SK-N-SH treated with all-trans-retinoic acid at 6 μM for 48 hours (cell line): Measurements from ENCODE around the gene MYH9.

ENCODE experiments used
- ATAC-seq: fragments of 200-7000 bp; cut with Tn5 transposase; 3 replicates; pipeline ENCODE4 v1.9.1; 2020; ENCODE audit warnings: mild to moderate bottlenecking, moderate library complexity
- ARNTL ChIP-seq: fragments of 450-650 bp; formaldehyde crosslinking; IDR thresholded peaks from 2 replicates; pipeline ENCODE4 v1.5.0; 2020; ENCODE audit warnings: low read depth, mild to moderate bottlenecking, moderate library complexity, borderline replicate concordance
- BACH2 ChIP-seq: fragments of 250-450 bp; sonication (Bioruptor Pico); IDR thresholded peaks from 2 replicates; pipeline ENCODE4 v1.9.0; 2021; ENCODE audit warnings: mild to moderate bottlenecking, borderline replicate concordance
- CREB5 ChIP-seq: fragments of 250-450 bp; sonication (Bioruptor Pico); IDR thresholded peaks from 2 replicates; pipeline ENCODE4 v1.5.1; 2020; ENCODE audit warnings: low read depth, mild to moderate bottlenecking, moderate library complexity
- CSDC2 ChIP-seq: fragments of 250-450 bp; sonication (Bioruptor Pico); IDR thresholded peaks from 2 replicates; pipeline ENCODE4 v1.5.0; 2020; ENCODE audit warnings: mild to moderate bottlenecking, moderate library complexity
- ESRRG ChIP-seq: fragments of 250-450 bp; sonication (Bioruptor Pico); IDR thresholded peaks from 2 replicates; pipeline ENCODE4 v1.6.1; 2021; ENCODE audit warnings: mild to moderate bottlenecking
- GLIS3 ChIP-seq: fragments of 250-450 bp; sonication (Bioruptor Pico); IDR thresholded peaks from 2 replicates; pipeline ENCODE4 v1.5.0; 2020; ENCODE audit warnings: mild to moderate bottlenecking, moderate library complexity
- ISL1 ChIP-seq: fragments of 250-450 bp; sonication (Bioruptor Pico); IDR thresholded peaks from 2 replicates; pipeline ENCODE4 v2.1.2; 2022; ENCODE audit warnings: mild to moderate bottlenecking, moderate library complexity
- OSR1 ChIP-seq: fragments of 250-450 bp; sonication (Bioruptor Pico); IDR thresholded peaks from 2 replicates; pipeline ENCODE4 v1.8.0; 2022; ENCODE audit warnings: moderate library complexity, mild to moderate bottlenecking, inconsistent platforms
- PPARA ChIP-seq: fragments of 250-450 bp; sonication (Bioruptor Pico); IDR thresholded peaks from 2 replicates; pipeline ENCODE4 v1.5.0; 2020; ENCODE audit warnings: mild to moderate bottlenecking, borderline replicate concordance
- RARB ChIP-seq: fragments of 250-450 bp; sonication (Bioruptor Pico); IDR thresholded peaks from 2 replicates; pipeline ENCODE4 v1.8.0; 2021; ENCODE audit warnings: mild to moderate bottlenecking, moderate library complexity
- SNAI2 ChIP-seq: fragments of 250-450 bp; sonication (Bioruptor Pico); IDR thresholded peaks from 2 replicates; pipeline ENCODE4 v1.5.0; 2020; ENCODE audit warnings: mild to moderate bottlenecking, moderate library complexity
- TCF4 ChIP-seq: fragments of 250-450 bp; sonication (Bioruptor Pico); IDR thresholded peaks from 2 replicates; pipeline ENCODE4 v1.8.0; 2021; ENCODE audit warnings: mild to moderate bottlenecking, moderate library complexity, borderline replicate concordance
- TOX ChIP-seq: fragments of 250-450 bp; sonication (Bioruptor Pico); IDR thresholded peaks from 2 replicates; pipeline ENCODE4 v1.8.0; 2021; ENCODE audit warnings: mild to moderate bottlenecking, moderate library complexity, borderline replicate concordance
- ZC3H10 ChIP-seq: fragments of 250-450 bp; sonication (Bioruptor Pico); IDR thresholded peaks from 2 replicates; pipeline ENCODE4 v1.5.1; 2021; ENCODE audit warnings: mild to moderate bottlenecking, moderate library complexity
- ZFP3 ChIP-seq: fragments of 250-450 bp; sonication (Bioruptor Pico); IDR thresholded peaks from 2 replicates; pipeline ENCODE4 v1.5.0; 2020; ENCODE audit warnings: mild to moderate bottlenecking, moderate library complexity
- ZFP30 ChIP-seq: fragments of 450-650 bp; formaldehyde crosslinking; IDR thresholded peaks from 2 replicates; pipeline ENCODE4 v1.5.0; 2022; ENCODE audit warnings: mild to moderate bottlenecking, moderate library complexity
- ZNF565 ChIP-seq: fragments of 450-650 bp; formaldehyde crosslinking; conservative IDR thresholded peaks from 2 replicates; pipeline ENCODE4 v1.5.0; 2020; ENCODE audit warnings: low read depth, mild to moderate bottlenecking, moderate library complexity
- ZNF70 ChIP-seq: fragments of 450-650 bp; formaldehyde crosslinking; IDR thresholded peaks from 2 replicates; pipeline ENCODE4 v1.5.0; 2020; ENCODE audit warnings: mild to moderate bottlenecking, moderate library complexity
- ZNF8 ChIP-seq: fragments of 450-650 bp; formaldehyde crosslinking; IDR thresholded peaks from 2 replicates; pipeline ENCODE4 v1.5.0; 2020; ENCODE audit warnings: mild to moderate bottlenecking, moderate library complexity
- TF ChIP-seq, protein P1 (sequence below): fragments of 250-450 bp; sonication (Bioruptor Pico); IDR thresholded peaks from 2 replicates; pipeline ENCODE4 v1.5.1; 2021; ENCODE audit warnings: mild to moderate bottlenecking, moderate library complexity
- TF ChIP-seq, protein P2 (sequence below): fragments of 250-450 bp; sonication (Bioruptor Pico); IDR thresholded peaks from 2 replicates; pipeline ENCODE4 v1.5.0; 2020; ENCODE audit warnings: mild to moderate bottlenecking, moderate library complexity
- TF ChIP-seq, protein P3 (sequence below): fragments of 250-450 bp; sonication (Bioruptor Pico); IDR thresholded peaks from 2 replicates; pipeline ENCODE4 v1.8.0; 2020; ENCODE audit warnings: mild to moderate bottlenecking, moderate library complexity, borderline replicate concordance

Gene MYH9

DNA sequence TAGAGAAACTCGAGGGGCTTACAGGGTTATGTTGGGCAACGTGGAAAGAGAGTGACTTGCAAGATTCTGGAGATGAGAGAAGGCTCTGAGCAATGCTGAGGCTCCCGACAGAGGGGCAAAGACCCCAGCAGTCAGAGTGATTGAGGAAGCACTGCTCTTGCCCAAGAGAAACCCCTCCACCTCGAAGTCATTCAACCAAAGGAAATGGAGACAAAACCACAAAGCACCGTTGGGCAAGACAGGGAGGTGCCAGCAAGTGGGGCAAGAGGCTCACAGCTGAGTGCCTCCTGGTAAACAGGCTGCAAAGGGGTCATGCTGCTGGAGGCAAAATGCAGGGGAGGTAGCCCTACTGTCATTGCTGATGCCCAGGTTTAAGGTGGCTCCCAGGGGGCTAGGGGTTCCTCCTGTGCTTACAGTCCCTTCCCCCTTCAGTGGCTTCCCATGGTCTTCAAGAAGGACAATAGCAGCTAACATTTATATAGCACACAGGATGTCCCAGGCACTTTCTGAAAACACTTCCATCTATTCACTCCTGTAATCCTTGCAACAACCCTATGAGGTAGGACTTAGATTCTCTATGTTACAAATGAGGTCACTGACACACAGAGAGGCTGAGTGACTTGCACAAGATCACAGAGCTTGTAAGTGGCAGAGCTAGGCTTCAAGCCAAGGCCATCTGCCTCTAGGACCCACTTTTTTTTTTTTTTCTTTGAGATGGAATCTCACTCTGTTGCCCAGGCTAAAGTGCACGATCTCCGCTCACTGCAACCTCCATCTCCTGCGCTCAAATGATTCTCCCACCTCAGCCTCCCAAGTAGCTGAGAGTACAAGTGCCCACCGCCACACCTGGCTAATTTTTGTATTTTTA lies 18.1 kb upstream of the MYH9 start:
- ATAC-seq, result no peak
- TF ChIP-seq ZNF8 (CRISPR knock-in tag) (no peak), RARB (CRISPR knock-in tag) (no peak), ZFP30 (CRISPR knock-in tag) (no peak), OSR1 (CRISPR knock-in tag) (no peak), TCF4 (CRISPR knock-in tag) (no peak), ISL1 (no peak), ZC3H10 (no peak), CSDC2 (CRISPR knock-in tag) (no peak), ZNF70 (no peak), GLIS3 (no peak), BACH2 (no peak), PPARA (CRISPR knock-in tag) (no peak), ZNF565 (CRISPR knock-in tag) (no peak), ZFP3 (CRISPR knock-in tag) (no peak), TOX (CRISPR knock-in tag) (no peak), ARNTL (CRISPR knock-in tag) (no peak)
- TF ChIP-seq, protein P1, sequence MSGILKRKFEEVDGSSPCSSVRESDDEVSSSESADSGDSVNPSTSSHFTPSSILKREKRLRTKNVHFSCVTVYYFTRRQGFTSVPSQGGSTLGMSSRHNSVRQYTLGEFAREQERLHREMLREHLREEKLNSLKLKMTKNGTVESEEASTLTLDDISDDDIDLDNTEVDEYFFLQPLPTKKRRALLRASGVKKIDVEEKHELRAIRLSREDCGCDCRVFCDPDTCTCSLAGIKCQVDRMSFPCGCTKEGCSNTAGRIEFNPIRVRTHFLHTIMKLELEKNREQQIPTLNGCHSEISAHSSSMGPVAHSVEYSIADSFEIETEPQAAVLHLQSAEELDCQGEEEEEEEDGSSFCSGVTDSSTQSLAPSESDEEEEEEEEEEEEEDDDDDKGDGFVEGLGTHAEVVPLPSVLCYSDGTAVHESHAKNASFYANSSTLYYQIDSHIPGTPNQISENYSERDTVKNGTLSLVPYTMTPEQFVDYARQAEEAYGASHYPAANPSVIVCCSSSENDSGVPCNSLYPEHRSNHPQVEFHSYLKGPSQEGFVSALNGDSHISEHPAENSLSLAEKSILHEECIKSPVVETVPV (CRISPR knock-in tag), result no peak
- TF ChIP-seq, protein P2, sequence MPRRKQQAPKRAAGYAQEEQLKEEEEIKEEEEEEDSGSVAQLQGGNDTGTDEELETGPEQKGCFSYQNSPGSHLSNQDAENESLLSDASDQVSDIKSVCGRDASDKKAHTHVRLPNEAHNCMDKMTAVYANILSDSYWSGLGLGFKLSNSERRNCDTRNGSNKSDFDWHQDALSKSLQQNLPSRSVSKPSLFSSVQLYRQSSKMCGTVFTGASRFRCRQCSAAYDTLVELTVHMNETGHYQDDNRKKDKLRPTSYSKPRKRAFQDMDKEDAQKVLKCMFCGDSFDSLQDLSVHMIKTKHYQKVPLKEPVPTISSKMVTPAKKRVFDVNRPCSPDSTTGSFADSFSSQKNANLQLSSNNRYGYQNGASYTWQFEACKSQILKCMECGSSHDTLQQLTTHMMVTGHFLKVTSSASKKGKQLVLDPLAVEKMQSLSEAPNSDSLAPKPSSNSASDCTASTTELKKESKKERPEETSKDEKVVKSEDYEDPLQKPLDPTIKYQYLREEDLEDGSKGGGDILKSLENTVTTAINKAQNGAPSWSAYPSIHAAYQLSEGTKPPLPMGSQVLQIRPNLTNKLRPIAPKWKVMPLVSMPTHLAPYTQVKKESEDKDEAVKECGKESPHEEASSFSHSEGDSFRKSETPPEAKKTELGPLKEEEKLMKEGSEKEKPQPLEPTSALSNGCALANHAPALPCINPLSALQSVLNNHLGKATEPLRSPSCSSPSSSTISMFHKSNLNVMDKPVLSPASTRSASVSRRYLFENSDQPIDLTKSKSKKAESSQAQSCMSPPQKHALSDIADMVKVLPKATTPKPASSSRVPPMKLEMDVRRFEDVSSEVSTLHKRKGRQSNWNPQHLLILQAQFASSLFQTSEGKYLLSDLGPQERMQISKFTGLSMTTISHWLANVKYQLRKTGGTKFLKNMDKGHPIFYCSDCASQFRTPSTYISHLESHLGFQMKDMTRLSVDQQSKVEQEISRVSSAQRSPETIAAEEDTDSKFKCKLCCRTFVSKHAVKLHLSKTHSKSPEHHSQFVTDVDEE, result no peak
- TF ChIP-seq, protein P3, sequence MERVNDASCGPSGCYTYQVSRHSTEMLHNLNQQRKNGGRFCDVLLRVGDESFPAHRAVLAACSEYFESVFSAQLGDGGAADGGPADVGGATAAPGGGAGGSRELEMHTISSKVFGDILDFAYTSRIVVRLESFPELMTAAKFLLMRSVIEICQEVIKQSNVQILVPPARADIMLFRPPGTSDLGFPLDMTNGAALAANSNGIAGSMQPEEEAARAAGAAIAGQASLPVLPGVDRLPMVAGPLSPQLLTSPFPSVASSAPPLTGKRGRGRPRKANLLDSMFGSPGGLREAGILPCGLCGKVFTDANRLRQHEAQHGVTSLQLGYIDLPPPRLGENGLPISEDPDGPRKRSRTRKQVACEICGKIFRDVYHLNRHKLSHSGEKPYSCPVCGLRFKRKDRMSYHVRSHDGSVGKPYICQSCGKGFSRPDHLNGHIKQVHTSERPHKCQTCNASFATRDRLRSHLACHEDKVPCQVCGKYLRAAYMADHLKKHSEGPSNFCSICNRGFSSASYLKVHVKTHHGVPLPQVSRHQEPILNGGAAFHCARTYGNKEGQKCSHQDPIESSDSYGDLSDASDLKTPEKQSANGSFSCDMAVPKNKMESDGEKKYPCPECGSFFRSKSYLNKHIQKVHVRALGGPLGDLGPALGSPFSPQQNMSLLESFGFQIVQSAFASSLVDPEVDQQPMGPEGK (CRISPR knock-in tag), result no peak

GRCh38 chr22:36405221-36405661 lies 17.5 kb upstream of the MYH9 start:
- no peak for ATAC-seq

DNA sequence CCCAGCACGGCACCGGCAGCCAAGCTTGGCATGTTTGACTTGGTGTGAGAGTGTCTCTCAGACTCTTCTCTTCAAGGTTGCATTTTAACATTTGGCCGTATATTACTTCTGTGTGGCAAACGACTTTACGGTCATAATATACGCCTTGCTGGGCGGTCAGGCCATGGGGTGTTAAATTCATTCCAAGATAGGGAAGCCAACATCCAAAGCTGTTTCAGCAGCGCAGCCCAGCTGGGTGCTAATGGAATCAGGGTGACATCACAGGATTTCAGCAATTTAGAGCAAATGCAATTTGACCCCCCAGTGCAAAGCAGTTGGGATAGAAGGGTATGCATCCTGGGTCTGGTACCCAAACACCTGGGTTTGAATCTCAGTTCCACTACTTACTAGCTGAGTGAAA lies 16.7 kb upstream of the MYH9 start:
- TF ChIP-seq RARB (CRISPR knock-in tag), result no peak
- TF ChIP-seq ZNF8 (CRISPR knock-in tag), result no peak
- TF ChIP-seq, protein P2, result no peak
- TF ChIP-seq, protein P1 (CRISPR knock-in tag), result no peak
- no peak for TF ChIP-seq TCF4 (CRISPR knock-in tag)
- no peak for TF ChIP-seq ZNF70
- no peak for TF ChIP-seq SNAI2 (CRISPR knock-in tag)
- TF ChIP-seq, protein P3 (CRISPR knock-in tag), result no peak
- TF ChIP-seq ISL1, result no peak
- no peak for TF ChIP-seq CSDC2 (CRISPR knock-in tag)
- TF ChIP-seq CREB5 (CRISPR knock-in tag), result no peak
- TF ChIP-seq ZFP30 (CRISPR knock-in tag), result no peak
- TF ChIP-seq ESRRG (CRISPR knock-in tag), result no peak
- TF ChIP-seq ARNTL (CRISPR knock-in tag), result no peak
- no peak for ATAC-seq

More at GRCh38 chr22:36405221-36405661, 17.5 kb upstream of the MYH9 start:
- TF ChIP-seq RARB (CRISPR knock-in tag) (no peak), PPARA (CRISPR knock-in tag) (no peak), ZC3H10 (no peak), ISL1 (no peak), ZFP3 (CRISPR knock-in tag) (no peak)
